Activated CD8-positive, alpha-beta T cell treated with anti-CD3 and anti-CD28 coated beads for 36 hours (primary cell): ENCODE data around the gene SLMAP. TPM values are rescaled to one million over a fixed set of nuclear protein-coding genes. Genes with fewer than 3 reads are reported as not detected.

ENCODE experiments used
- ATAC-seq: fragments of 200-7000 bp; cut with Tn5 transposase; one replicate; pipeline ENCODE4 v1.10.0; 2021; ENCODE audit warnings: mild to moderate bottlenecking, moderate library complexity
- CTCF ChIA-PET: fragments of 350-600 bp; sonication (Branson Sonifier 250); formaldehyde crosslinking; loops from one replicate; lab custom pipeline; 2021; ENCODE audit warnings: antibody characterized with exemption; lab: Charles Lee
- POLR2A ChIA-PET: fragments of 350-600 bp; sonication (Branson Sonifier 250); formaldehyde crosslinking; loops from one replicate; lab custom pipeline; 2021; ENCODE audit warnings: antibody characterized with exemption; lab: Charles Lee
- DNase-seq: peaks from one replicate; pipeline ENCODE4 v3.0.0-alpha.2; 2020
- H3K27ac Mint-ChIP-seq: one replicate; pipeline ENCODE4 v1.8.0; 2021; ENCODE audit warnings: mild to moderate bottlenecking, mixed read lengths
- H3K27me3 Mint-ChIP-seq: one replicate; pipeline ENCODE4 v1.8.0; 2021; ENCODE audit warnings: mixed read lengths
- H3K36me3 Mint-ChIP-seq: one replicate; pipeline ENCODE4 v1.8.0; 2021; ENCODE audit warnings: low read depth, mixed read lengths
- H3K4me1 Mint-ChIP-seq: one replicate; pipeline ENCODE4 v1.8.0; 2021; ENCODE audit warnings: low read depth, mixed read lengths
- H3K4me3 Mint-ChIP-seq: one replicate; pipeline ENCODE4 v1.8.0; 2021; ENCODE audit warnings: mild to moderate bottlenecking, moderate library complexity, mixed read lengths
- H3K9me3 Mint-ChIP-seq: one replicate; pipeline ENCODE4 v1.8.0; 2021; ENCODE audit warnings: mixed read lengths
- intact Hi-C: fragments of 100-400 bp; cut with micrococcal nuclease; formaldehyde crosslinking; loops from one replicate; pipeline ENCODE4 v1.10.0; 2022
- total RNA-seq, 2 experiments: library from RNA; stranded (reverse); gene quantifications; one replicate each; pipeline ENCODE4 v1.2.3, GENCODE V29; 2021
- TF ChIP-seq, protein P1 (sequence below): fragments of 200-600 bp; IDR thresholded peaks from one replicate; pipeline ENCODE4 v1.8.0; 2022; ENCODE audit warnings: antibody characterized with exemption, mild to moderate bottlenecking

The SLMAP gene
- total RNA-seq, 2 experiments from 2014 or later: 45.8 to 47.3 TPM

GRCh38 chr3:57715686-57716085, 40.4 kb upstream of the SLMAP start:
- ChIA-PET CTCF (interaction anchor here (1.2 kb wide), 1 partner anchor 9 kb away, joined by 3 read pairs; no protein-coding TSS in a partner anchor), POLR2A (no interaction called here)
- no peak for ATAC-seq
- no peaks in the 10 kb centered on the region for H3K9me3 Mint-ChIP-seq
- TF ChIP-seq, protein P1, sequence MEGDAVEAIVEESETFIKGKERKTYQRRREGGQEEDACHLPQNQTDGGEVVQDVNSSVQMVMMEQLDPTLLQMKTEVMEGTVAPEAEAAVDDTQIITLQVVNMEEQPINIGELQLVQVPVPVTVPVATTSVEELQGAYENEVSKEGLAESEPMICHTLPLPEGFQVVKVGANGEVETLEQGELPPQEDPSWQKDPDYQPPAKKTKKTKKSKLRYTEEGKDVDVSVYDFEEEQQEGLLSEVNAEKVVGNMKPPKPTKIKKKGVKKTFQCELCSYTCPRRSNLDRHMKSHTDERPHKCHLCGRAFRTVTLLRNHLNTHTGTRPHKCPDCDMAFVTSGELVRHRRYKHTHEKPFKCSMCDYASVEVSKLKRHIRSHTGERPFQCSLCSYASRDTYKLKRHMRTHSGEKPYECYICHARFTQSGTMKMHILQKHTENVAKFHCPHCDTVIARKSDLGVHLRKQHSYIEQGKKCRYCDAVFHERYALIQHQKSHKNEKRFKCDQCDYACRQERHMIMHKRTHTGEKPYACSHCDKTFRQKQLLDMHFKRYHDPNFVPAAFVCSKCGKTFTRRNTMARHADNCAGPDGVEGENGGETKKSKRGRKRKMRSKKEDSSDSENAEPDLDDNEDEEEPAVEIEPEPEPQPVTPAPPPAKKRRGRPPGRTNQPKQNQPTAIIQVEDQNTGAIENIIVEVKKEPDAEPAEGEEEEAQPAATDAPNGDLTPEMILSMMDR: no peak
- no peaks in the 10 kb centered on the region for H3K4me1 Mint-ChIP-seq
- H3K4me3 Mint-ChIP-seq: no peak overlapping the region
- no peaks in the 10 kb centered on the region for H3K36me3 Mint-ChIP-seq
- no peaks in the 10 kb centered on the region for H3K27me3 Mint-ChIP-seq
- H3K27ac Mint-ChIP-seq: no peak overlapping the region
- no peak for DNase-seq
- intact Hi-C loops: no loop called here

GRCh38 chr3:57717205-57717868, 38.8 kb upstream of the SLMAP start:
- H3K27ac Mint-ChIP-seq: no peak overlapping the region

DNA sequence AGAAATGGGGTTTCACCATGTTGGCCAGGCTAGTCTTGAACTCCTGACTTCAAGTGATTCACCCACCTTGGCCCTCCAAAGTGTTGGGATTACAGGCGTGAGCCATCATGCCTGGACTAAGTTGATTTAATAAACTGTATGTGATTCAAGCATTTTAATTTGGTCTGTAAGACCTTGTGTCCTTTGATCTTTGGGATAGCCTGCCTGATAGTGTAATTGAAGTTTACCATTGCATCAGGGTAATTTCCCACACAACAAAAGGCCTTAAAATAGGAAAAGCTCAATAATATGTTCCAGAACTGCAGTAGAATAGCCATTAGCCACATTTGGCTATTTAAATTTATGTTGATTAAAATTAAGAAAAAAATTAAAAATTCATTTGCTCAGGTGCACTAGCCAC, 38.0 kb upstream of the SLMAP start:
- Mint-ChIP-seq H3K4me1 (no peaks in the 10 kb centered on the region), H3K4me3 (no peak overlapping the region), H3K9me3 (no peaks in the 10 kb centered on the region), H3K36me3 (no peaks in the 10 kb centered on the region), H3K27ac (no peak overlapping the region), H3K27me3 (no peaks in the 10 kb centered on the region)
- DNase-seq (no peak), ATAC-seq (no peak)
- intact Hi-C loops: no loop called here
- TF ChIP-seq, protein P1: no peak
- ChIA-PET POLR2A (no interaction called here), CTCF (no interaction called here)

More at GRCh38 chr3:57717205-57717868, 38.8 kb upstream of the SLMAP start:
- Mint-ChIP-seq H3K4me1 (no peaks in the 10 kb centered on the region), H3K36me3 (no peaks in the 10 kb centered on the region), H3K4me3 (no peak overlapping the region), H3K9me3 (no peaks in the 10 kb centered on the region), H3K27me3 (no peaks in the 10 kb centered on the region)
- DNase-seq: no peak
- intact Hi-C loops: no loop called here
- ChIA-PET POLR2A (no interaction called here), CTCF (no interaction called here)
- no peak for ATAC-seq
- TF ChIP-seq, protein P1: no peak

DNA sequence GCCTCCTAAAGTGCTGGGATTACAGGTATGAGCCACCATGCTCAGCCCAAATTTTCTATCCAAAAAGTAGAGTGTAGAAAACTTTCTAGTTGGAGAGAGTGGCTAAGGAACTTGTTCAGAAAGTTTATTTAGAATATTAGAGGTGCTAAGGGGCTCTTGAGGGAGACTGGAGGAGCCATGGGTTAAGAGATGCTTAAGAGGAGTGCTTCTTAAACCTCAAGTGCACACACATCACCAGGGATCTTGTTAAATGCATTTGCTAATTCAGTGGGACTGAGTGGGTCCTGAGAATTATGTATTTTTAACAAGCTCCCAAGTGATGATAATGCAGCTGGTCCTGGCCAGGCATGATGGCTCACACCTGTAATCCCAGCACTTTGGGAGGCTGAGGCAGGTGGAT, 29.7 kb upstream of the SLMAP start:
- Mint-ChIP-seq H3K27ac (no peak overlapping the region), H3K36me3 (no peaks in the 10 kb centered on the region), H3K4me3 (no peak overlapping the region), H3K27me3 (peaks cover 1% of the 10 kb centered on the region), H3K9me3 (no peaks in the 10 kb centered on the region), H3K4me1 (no peaks in the 10 kb centered on the region)
- TF ChIP-seq, protein P1: no peak
- ChIA-PET POLR2A (no interaction called here), CTCF (no interaction called here)
- DNase-seq: no peak
- no peak for ATAC-seq
- intact Hi-C loops: no loop called here

DNA sequence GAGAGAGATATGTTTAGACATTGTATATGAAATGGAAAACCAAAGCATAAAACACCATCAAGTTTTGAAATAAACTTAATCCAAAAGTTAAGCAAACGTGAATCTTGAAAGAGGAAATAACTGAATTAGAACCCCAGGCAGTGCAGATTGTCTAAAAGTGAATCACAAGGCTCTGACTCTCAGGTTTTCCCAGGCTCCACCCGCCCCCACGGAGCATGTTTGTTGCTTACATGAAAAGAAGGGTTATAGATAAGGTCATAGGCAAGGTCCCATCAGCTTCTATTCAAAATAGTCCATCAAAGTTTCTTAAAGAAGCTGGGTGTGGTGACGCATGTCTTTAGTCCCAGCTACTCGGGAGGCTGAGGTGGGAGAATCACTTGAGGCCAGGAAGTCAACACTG, 29.0 kb upstream of the SLMAP start:
- DNase-seq (peak; percentile 12), ATAC-seq (no peak)
- H3K4me3 Mint-ChIP-seq: no peak overlapping the region
- no peaks in the 10 kb centered on the region for H3K4me1 Mint-ChIP-seq
- H3K27me3 Mint-ChIP-seq: peaks cover 1% of the 10 kb centered on the region
- H3K27ac Mint-ChIP-seq: no peak overlapping the region
- TF ChIP-seq, protein P1: no peak
- CTCF ChIA-PET: no interaction called here
- no peaks in the 10 kb centered on the region for H3K9me3 Mint-ChIP-seq
- POLR2A ChIA-PET: no interaction called here
- intact Hi-C loops: no loop called here
- no peaks in the 10 kb centered on the region for H3K36me3 Mint-ChIP-seq
